ENCODE data around the gene AP4S1. TPM values are rescaled to one million over a fixed set of nuclear protein-coding genes. Genes with fewer than 3 reads are reported as not detected.
"Not testable (repeated sequence)": the region's sequence is repeated elsewhere in the genome, so short reads cannot be mapped to it uniquely, and the experiment has no call there.

The AP4S1 gene
- total RNA-seq, 1 experiment from 2014 or later: 15.8 TPM

DNA sequence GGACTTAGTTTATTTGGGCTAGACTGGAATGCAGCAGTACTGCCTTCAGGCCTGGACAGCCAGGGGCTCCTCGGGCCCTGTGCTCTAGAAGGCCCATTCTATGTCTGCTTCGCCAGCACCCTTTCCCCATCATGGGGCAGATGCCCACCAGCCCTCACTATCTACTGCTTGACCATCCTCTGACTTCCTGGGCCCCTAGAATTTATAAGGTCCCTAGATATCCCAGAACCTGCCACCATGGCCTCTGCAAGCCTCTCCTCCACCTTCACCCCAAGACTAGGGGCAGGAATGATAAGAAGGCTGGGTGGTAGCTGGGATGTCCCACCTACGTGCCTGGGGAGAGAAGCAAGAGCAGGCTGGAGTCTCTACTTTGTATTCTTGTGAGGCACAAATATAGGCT lies 59.6 kb downstream of the AP4S1 start:
- DNase-seq (ENCODE audit: low read depth): no peak

DNA sequence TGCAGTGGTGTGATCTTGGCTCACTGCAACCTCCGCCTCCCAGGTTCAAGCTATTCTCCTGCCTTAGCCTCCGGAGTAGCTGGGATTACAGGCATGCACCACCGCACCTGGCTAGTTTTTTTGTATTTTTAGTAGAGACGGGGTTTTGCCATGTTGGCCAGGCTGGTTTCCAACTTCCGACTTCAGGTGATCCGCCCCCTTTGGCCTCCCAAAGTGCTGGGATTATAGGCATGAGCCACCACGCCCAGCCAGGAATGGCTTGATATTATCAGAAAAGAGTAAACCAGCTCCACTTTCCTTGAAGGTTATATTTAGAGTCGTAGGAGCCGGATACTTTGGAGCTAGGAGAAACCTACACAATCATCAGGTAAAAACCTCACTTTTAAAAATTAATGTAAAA lies 61.0 kb downstream of the AP4S1 start:
- DNase-seq (ENCODE audit: low read depth): not testable (repeated sequence)

GRCh38 chr14:31090883-31091764 lies 65.7 kb downstream of the AP4S1 start:
- peak; percentile 92 for DNase-seq (ENCODE audit: low read depth)

- DNase-seq (ENCODE audit: low read depth): no peak
These were observed 66.8 kb downstream of the AP4S1 start for GRCh38 chr14:31092160-31092708.

DNA sequence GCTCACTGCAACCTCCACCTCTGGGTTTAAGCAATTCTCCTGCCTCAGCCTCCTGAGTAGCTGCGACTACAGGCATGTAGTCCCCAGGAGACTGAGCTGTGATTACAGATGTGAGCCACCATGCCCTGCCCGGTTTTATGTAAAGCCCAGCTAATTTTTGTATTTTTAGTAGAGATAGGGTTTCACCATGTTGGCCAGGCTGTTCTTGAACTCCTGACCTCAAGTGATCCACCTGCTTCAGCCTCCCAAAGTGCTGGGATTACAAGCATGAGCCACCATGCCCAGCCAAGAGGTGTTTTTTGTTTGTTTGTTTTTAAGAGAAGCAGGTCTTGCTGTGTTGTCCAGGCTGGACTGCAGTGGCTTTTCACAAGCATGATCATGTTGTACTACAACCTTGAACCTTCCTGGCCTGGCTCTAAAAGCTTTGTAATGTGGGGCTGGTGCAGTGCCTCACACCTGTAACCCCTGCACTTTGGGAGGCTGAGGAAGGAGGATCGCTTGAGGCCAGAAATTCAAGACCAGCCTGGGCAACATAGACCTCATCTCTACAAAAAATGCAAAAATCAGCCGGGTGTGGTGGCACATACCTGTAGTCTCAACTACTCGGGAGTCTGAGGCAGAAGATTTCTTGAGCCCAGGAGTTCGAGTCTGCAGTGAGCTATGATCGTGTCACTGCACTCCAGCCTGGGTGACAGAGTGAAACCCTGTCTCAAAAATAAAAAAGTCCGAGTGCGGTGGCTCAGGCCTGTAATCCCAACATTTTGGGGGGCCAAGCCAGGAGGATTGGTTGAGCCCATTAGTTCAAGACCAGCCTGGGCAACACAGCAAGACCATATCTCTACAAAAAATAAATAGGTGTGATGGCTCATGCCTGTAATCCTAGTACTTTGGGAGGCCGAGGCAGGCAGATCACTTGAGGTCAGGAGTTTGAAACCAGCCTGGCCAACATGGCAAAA lies 68.7 kb downstream of the AP4S1 start:
- DNase-seq (ENCODE audit: low read depth): not testable (repeated sequence)

DNA sequence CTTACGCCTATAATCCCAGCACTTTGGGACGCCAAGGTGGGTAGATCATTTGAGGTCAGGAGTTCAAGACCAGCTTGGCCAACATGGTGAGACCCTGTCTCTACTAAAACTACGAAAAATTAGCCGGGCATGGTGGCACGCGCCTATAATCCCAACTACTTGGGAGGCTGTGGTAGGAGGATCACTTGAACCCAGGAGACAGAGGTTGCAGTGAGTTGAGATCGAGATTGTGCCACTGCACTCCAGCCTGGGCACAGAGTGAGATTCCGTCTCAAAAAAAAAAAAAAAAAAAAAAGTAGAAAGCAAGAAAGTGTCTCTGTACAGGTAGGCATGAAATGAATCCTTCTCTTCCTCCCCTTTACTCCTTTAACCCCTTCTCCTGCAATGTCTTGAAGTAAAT lies 70.4 kb downstream of the AP4S1 start:
- not testable (repeated sequence) for DNase-seq (ENCODE audit: low read depth)

DNA sequence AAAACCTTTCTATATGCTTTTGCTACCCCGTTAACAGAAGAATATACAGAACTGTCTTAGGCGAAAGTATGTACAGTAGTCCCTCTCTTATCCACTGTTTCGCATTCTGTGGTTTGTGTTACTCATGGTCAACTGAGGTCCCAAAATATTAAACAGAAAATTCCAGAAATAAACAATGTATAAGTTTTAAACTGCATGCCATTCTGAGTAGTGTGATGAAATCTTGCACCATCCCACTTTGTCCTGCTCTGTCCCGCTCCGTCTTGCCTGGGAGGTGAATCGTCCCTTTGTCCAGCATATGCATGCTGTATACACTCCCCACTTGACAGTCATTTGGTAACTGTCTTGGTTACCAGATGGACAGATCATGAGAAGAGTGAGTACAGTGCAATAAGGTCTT lies 70.8 kb downstream of the AP4S1 start:
- no peak for DNase-seq (ENCODE audit: low read depth)

- DNase-seq (ENCODE audit: low read depth): no peak
These were observed 71.6 kb downstream of the AP4S1 start for GRCh38 chr14:31097081-31097480.

- DNase-seq (ENCODE audit: low read depth): peak; percentile 22
These were observed 81.3 kb downstream of the AP4S1 start for GRCh38 chr14:31106768-31107167.

DNA sequence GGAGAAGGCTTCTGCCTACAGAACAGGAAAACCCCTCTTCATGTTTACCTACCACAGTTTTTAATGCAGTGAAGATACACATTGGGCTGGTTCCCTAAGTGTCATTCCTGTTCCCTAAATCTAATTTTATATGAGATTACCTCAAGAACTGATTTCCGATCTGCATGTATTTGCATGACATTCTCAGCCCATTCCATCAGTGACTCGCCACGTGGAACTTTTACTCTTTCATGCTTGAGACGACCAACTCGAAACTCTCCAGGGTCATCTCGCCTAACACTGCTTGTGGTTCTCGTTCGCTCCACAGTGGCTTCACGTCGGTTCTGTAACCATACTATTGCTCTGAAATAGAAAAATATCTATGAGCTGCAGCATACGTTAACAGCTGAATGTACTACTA lies 83.8 kb downstream of the AP4S1 start:
- DNase-seq (ENCODE audit: low read depth): no peak

- DNase-seq (ENCODE audit: low read depth): no peak
These were observed 85.4 kb downstream of the AP4S1 start for GRCh38 chr14:31110872-31111271.

DNA sequence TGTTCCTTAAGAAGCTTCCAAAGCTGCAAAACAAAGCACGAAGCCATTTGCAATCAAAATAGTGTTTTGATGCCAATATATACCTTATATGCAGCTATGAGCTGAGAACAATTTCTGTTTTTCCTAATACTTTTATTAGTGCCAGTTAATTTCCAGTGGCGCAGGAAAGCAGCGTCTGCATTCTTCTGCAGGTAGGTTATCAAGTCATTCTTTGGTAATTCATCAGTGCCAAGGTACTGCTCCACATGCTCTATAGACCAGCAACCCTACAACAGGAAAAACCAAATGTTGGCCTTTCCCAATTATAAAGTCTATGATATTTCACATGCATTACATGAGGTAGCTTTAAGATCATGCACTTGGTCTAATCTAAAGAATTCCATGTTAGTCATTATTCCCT lies 88.3 kb downstream of the AP4S1 start:
- no peak for DNase-seq (ENCODE audit: low read depth)

GRCh38 chr14:31118892-31119291 lies 93.4 kb downstream of the AP4S1 start:
- no peak for DNase-seq (ENCODE audit: low read depth)

GRCh38 chr14:31122098-31122611 lies 96.7 kb downstream of the AP4S1 start:
- DNase-seq (ENCODE audit: low read depth): peak; percentile 41

- no peak for DNase-seq (ENCODE audit: low read depth)
These were observed 97.5 kb downstream of the AP4S1 start for GRCh38 chr14:31122921-31123320.

DNA sequence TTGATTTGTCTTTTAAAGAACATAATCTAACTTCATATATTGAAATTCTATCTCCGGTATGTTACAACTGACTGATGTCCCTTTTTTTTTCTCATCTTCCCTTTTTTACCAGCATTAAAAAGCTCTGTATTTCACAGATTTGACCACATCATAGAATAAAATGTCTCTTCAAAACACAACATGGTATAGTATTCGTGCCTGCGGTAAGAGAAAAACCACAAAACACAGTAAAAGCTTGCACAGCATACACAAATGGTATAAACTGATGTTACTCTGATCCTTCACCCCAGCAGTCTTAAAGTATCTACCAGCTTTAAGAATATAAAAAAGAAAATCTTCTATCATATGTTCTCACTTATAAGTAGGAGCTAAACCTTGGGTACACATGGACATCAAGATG lies 98.7 kb downstream of the AP4S1 start:
- no peak for DNase-seq (ENCODE audit: low read depth)

- DNase-seq (ENCODE audit: low read depth): no peak
These were observed 99.8 kb downstream of the AP4S1 start for GRCh38 chr14:31125231-31125630.

DNA sequence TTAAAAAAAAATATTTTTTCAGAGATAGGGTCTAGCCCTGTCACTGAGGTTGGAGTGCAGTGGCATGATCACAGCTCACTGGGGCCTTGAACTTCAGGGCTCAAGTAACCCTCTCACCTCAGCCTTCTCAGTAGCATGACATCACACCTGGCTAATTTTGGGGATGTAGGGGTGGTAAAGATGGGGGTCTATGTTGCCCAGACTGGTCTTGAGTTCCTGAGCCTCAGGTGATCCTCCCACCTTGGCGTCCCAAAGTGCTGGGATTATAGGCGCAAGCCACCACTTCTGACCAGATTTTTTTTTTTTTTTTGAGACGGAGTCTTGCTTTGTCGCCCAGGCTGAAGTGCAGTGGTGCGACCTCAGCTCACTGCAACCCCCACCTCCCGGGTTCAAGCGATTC lies 101.2 kb downstream of the AP4S1 start:
- no peak for DNase-seq (ENCODE audit: low read depth)

- DNase-seq (ENCODE audit: low read depth): no peak
These were observed 102.2 kb downstream of the AP4S1 start for GRCh38 chr14:31127690-31128089.

GRCh38 chr14:31128601-31129526 lies 103.4 kb downstream of the AP4S1 start:
- DNase-seq (ENCODE audit: low read depth): no peak

- DNase-seq (ENCODE audit: low read depth): no peak
These were observed 107.7 kb downstream of the AP4S1 start for GRCh38 chr14:31133133-31133532.

All from LHCN-M2 (cell line).